Esophagus muscularis mucosa (tissue), 4 donors: ENCODE measurements around the gene KISS1. TPM values are rescaled to one million over a fixed set of nuclear protein-coding genes. Genes with fewer than 3 reads are reported as not detected.

Experiments used
- DNase-seq: peaks from one replicate; pipeline ENCODE4 v3.0.0-alpha.2; 2017; ENCODE audit errors: extremely low spot score
- H3K27ac ChIP-seq, 4 donors: fragments of 200-600 bp; sonication (generic); replicated peaks in 1 of 4; 1 replicate in 3 of 4; 2 replicates in 1 of 4; pipeline ENCODE4 v1.5.1; 2016 to 2019; ENCODE audit warnings: mild to moderate bottlenecking in 1 of 4
- H3K27me3 ChIP-seq, 4 donors: fragments of 200-600 bp; sonication (generic); one replicate each; pipeline versions ENCODE4 v1.5.1 to v1.6.0; 2016 to 2019
- H3K36me3 ChIP-seq, 4 donors: fragments of 200-600 bp; sonication (generic); one replicate each; pipeline ENCODE4 v1.5.1; 2016 to 2019
- H3K4me1 ChIP-seq, 4 donors: fragments of 200-600 bp; sonication (generic); one replicate each; pipeline ENCODE4 v1.5.1; 2016 to 2019
- H3K4me3 ChIP-seq, 4 donors: fragments of 200-600 bp; sonication (generic); 1 replicate in 2 of 4; 2 replicates in 2 of 4; pipeline ENCODE4 v1.5.1; 2016 to 2019; ENCODE audit warnings: mild to moderate bottlenecking in 4 of 4, moderate library complexity in 1 of 4
- H3K9me3 ChIP-seq, 4 donors: fragments of 200-600 bp; sonication (generic); 1 replicate in 3 of 4; 2 replicates in 1 of 4; pipeline ENCODE4 v1.5.1; 2016 to 2019
- EP300 ChIP-seq: sonication (generic); formaldehyde crosslinking; IDR thresholded peaks from one replicate; pipeline ENCODE4 v1.6.1; 2017; ENCODE audit warnings: antibody characterized with exemption
- POLR2A ChIP-seq: fragments of 450-650 bp; IDR thresholded peaks from one replicate; pipeline ENCODE4 v1.6.1; 2017; ENCODE audit warnings: antibody characterized with exemption, moderate library complexity, mild to moderate bottlenecking, low read depth
- POLR2AphosphoS5 ChIP-seq, 2 donors: sonication (generic); formaldehyde crosslinking; IDR thresholded peaks; one replicate each; pipeline ENCODE4 v1.6.1; 2017; ENCODE audit warnings: antibody characterized with exemption in 2 of 2
- WGBS: methylation state at CpG from one replicate; pipeline ENCODE4 v1.1.5; 2018; 5-methylcytosine and 5-hydroxymethylcytosine counted together
- intact Hi-C: fragments of 100-400 bp; cut with DNase I; formaldehyde crosslinking; loops from one replicate; pipeline ENCODE4 v1.15.1; 2023
- total RNA-seq, 4 donors: library from RNA; depleted of rRNA; stranded (reverse); fragments of >200 nt; gene quantifications; one replicate each; pipeline versions ENCODE4 v1.1.0 to v1.2.1, GENCODE V29; 2016
- TF ChIP-seq, protein P1 (sequence below), 3 experiments: fragments of 200-600 bp in 2 of 3; fragments of 450-650 bp in 1 of 3; sonication (generic) in 2 of 3; IDR thresholded peaks; one replicate each; pipeline ENCODE4 v1.5.1; 2017 to 2019; ENCODE audit warnings: antibody characterized with exemption in 3 of 3, mild to moderate bottlenecking in 2 of 3, moderate library complexity in 1 of 3

Gene KISS1
- total RNA-seq, 4 donors from 2014 or later, result not detected

DNA sequence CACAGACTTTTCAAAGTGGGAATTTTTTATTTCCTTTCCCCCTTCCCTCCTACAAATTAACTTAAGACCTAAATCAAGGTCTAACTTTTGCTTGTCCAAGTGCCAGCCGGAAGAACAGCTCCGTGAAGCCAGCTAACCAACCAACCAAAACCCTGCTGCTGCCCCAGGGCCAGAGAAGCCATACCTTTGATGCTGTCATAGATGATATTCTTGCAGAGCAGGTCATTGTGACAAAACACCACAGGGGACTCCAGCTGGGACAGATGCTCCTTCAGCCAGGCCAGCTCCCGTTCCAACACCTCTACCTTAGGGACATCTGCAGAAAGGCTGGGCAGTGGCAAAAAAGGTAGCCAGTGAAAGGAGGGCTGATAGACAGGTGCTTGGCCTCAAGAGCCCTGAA is 55.2 kb downstream of the KISS1 start:
- intact Hi-C loops, result no loop called here
- Histone ChIP-seq H3K36me3 (peaks cover 0 to 14% (median 8%) of the 10 kb centered on the region in 4 donors), H3K27ac (no peak overlapping the region), H3K9me3 (no peaks in the 10 kb centered on the region), H3K27me3 (peaks cover 0 to 9% (median 0%) of the 10 kb centered on the region in 4 donors), H3K4me3 (no peak overlapping the region), H3K4me1 (no peaks in the 10 kb centered on the region)
- 100% methylated on average over 3 of the region's 3 CpGs for WGBS
- no peak for DNase-seq
- TF ChIP-seq POLR2AphosphoS5 (IDR thresholded peaks at IDR 0.05) (no peak), EP300 (no peak), POLR2A (no peak)
- TF ChIP-seq, protein P1, sequence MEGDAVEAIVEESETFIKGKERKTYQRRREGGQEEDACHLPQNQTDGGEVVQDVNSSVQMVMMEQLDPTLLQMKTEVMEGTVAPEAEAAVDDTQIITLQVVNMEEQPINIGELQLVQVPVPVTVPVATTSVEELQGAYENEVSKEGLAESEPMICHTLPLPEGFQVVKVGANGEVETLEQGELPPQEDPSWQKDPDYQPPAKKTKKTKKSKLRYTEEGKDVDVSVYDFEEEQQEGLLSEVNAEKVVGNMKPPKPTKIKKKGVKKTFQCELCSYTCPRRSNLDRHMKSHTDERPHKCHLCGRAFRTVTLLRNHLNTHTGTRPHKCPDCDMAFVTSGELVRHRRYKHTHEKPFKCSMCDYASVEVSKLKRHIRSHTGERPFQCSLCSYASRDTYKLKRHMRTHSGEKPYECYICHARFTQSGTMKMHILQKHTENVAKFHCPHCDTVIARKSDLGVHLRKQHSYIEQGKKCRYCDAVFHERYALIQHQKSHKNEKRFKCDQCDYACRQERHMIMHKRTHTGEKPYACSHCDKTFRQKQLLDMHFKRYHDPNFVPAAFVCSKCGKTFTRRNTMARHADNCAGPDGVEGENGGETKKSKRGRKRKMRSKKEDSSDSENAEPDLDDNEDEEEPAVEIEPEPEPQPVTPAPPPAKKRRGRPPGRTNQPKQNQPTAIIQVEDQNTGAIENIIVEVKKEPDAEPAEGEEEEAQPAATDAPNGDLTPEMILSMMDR (IDR thresholded peaks at IDR 0.05), result no peak

Other genes with a start within 250 kb of the KISS1 start
- gene SOX13, start 123.4 kb downstream of the KISS1 start, total RNA-seq, result 10 to 100 TPM; 13.3 to 25.6 (median 21.7) TPM
- gene ETNK2, start 44.4 kb downstream of the KISS1 start, total RNA-seq, result 10 to 100 TPM in 1 of 4 donors, 1 to 10 TPM in 3; 5.6 to 15.3 (median 6.8) TPM
- gene REN, start 30.2 kb downstream of the KISS1 start, total RNA-seq, result not detected
- under 1 TPM in 2 of 4 donors, not detected in 2; 0.39 to 0.83 TPM for gene GOLT1A, start 17.5 kb upstream of the KISS1 start, total RNA-seq
- gene PLEKHA6, start 163.4 kb upstream of the KISS1 start, total RNA-seq, result 10 to 100 TPM; 11.9 to 22.4 (median 15.9) TPM
- gene PPP1R15B, start 215.3 kb upstream of the KISS1 start, total RNA-seq, result 10 to 100 TPM; 42.8 to 56.4 (median 51.4) TPM